ENCODE results near the gene CENPF.

The CENPF gene

GRCh38 chr1:214700437-214700836, 97.4 kb downstream of the CENPF start:
- TF ChIP-seq TAF1 (IDR thresholded peaks at IDR 0.05; ENCODE audit: borderline replicate concordance, insufficient read depth, low read length) (no peak), FOXP2 (optimal IDR thresholded peaks at IDR 0.05; ENCODE audit: borderline replicate concordance, extremely low read depth, extremely low read length, insufficient read depth) (no peak), POLR2AphosphoS5 (IDR thresholded peaks at IDR 0.05; ENCODE audit: low read depth, low read length) (no peak), SIN3A (IDR thresholded peaks at IDR 0.05; ENCODE audit: borderline replicate concordance, insufficient read depth, low read length) (no peak), REST (IDR thresholded peaks at IDR 0.05; ENCODE audit: insufficient read depth in 1 of 2, low read depth in 2 of 2, low read length in 2 of 2) (no peak)

- no peak for TF ChIP-seq TAF1 (IDR thresholded peaks at IDR 0.05; ENCODE audit: borderline replicate concordance, insufficient read depth, low read length)
Observed at GRCh38 chr1:214702556-214702955, 99.6 kb downstream of the CENPF start.

GRCh38 chr1:214707306-214708087, 104.5 kb downstream of the CENPF start:
- no peak for TF ChIP-seq POLR2AphosphoS5 (IDR thresholded peaks at IDR 0.05; ENCODE audit: low read depth, low read length)
- no peak for TF ChIP-seq REST (IDR thresholded peaks at IDR 0.05; ENCODE audit: insufficient read depth in 1 of 2, low read depth in 2 of 2, low read length in 2 of 2)
- TF ChIP-seq FOXP2 (optimal IDR thresholded peaks at IDR 0.05; ENCODE audit: borderline replicate concordance, extremely low read depth, extremely low read length, insufficient read depth), result no peak
- TF ChIP-seq SIN3A (IDR thresholded peaks at IDR 0.05; ENCODE audit: borderline replicate concordance, insufficient read depth, low read length), result no peak
- no peak for TF ChIP-seq TAF1 (IDR thresholded peaks at IDR 0.05; ENCODE audit: borderline replicate concordance, insufficient read depth, low read length)

GRCh38 chr1:214708321-214708955, 105.4 kb downstream of the CENPF start:
- TF ChIP-seq POLR2AphosphoS5 (IDR thresholded peaks at IDR 0.05; ENCODE audit: low read depth, low read length) (no peak), REST (IDR thresholded peaks at IDR 0.05; ENCODE audit: insufficient read depth in 1 of 2, low read depth in 2 of 2, low read length in 2 of 2) (no peak), FOXP2 (optimal IDR thresholded peaks at IDR 0.05; ENCODE audit: borderline replicate concordance, extremely low read depth, extremely low read length, insufficient read depth) (no peak), SIN3A (IDR thresholded peaks at IDR 0.05; ENCODE audit: borderline replicate concordance, insufficient read depth, low read length) (no peak), TAF1 (IDR thresholded peaks at IDR 0.05; ENCODE audit: borderline replicate concordance, insufficient read depth, low read length) (no peak)

GRCh38 chr1:214709241-214709640, 106.2 kb downstream of the CENPF start:
- TF ChIP-seq FOXP2 (optimal IDR thresholded peaks at IDR 0.05; ENCODE audit: borderline replicate concordance, extremely low read depth, extremely low read length, insufficient read depth) (no peak), POLR2AphosphoS5 (IDR thresholded peaks at IDR 0.05; ENCODE audit: low read depth, low read length) (no peak), REST (IDR thresholded peaks at IDR 0.05; ENCODE audit: insufficient read depth in 1 of 2, low read depth in 2 of 2, low read length in 2 of 2) (no peak), TAF1 (IDR thresholded peaks at IDR 0.05; ENCODE audit: borderline replicate concordance, insufficient read depth, low read length) (no peak), SIN3A (IDR thresholded peaks at IDR 0.05; ENCODE audit: borderline replicate concordance, insufficient read depth, low read length) (no peak)
